SU-DHL-6 (cell line): ENCODE results near the gene EFNA5.

Source experiments
- H2AFZ ChIP-seq: fragments of 200-600 bp; sonication (generic); 2 replicates; pipeline ENCODE4 v1.6.1; 2014; ENCODE audit warnings: low read depth, mild to moderate bottlenecking, moderate library complexity, mixed read lengths, antibody characterized with exemption, low read length; ENCODE audit not compliant: severe bottlenecking
- H3F3A ChIP-seq: fragments of 200-600 bp; shearing (Covaris generic); 2 replicates; pipeline ENCODE4 v1.6.0; 2016; ENCODE audit warnings: antibody characterized with exemption, mild to moderate bottlenecking; ENCODE audit not compliant: insufficient read depth
- H3K27ac ChIP-seq: fragments of 200-600 bp; sonication (generic); 2 replicates; pipeline ENCODE4 v1.5.1; 2016; ENCODE audit warnings: low read depth, mild to moderate bottlenecking, low read length, moderate library complexity, mixed read lengths
- H3K27me3 ChIP-seq: fragments of 200-600 bp; sonication (generic), shearing (Covaris generic); 2 replicates; pipeline ENCODE4 v1.6.0; 2014; ENCODE audit warnings: mild to moderate bottlenecking, low read length
- H3K36me3 ChIP-seq: fragments of 200-600 bp; sonication (generic); 2 replicates; pipeline ENCODE4 v1.6.1; 2014; ENCODE audit warnings: mild to moderate bottlenecking, low read length, mixed read lengths
- H3K4me2 ChIP-seq: fragments of 300-600, 200-600 bp; shearing (Covaris generic), sonication (generic); 2 replicates; pipeline ENCODE4 v1.6.0; 2014; ENCODE audit warnings: low read length, low read depth, mild to moderate bottlenecking; ENCODE audit not compliant: poor library complexity, severe bottlenecking
- H3K4me3 ChIP-seq: fragments of 200-600 bp; sonication (generic); 2 replicates; pipeline ENCODE4 v1.5.1; 2014; ENCODE audit warnings: antibody characterized with exemption, low read length, mild to moderate bottlenecking, mixed read lengths; ENCODE audit not compliant: insufficient read depth, poor library complexity, severe bottlenecking
- H3K79me2 ChIP-seq: fragments of 200-600 bp; sonication (generic); 2 replicates; pipeline ENCODE4 v1.6.1; 2014; ENCODE audit warnings: mild to moderate bottlenecking, low read length, moderate library complexity; ENCODE audit not compliant: insufficient read depth
- H3K9ac ChIP-seq: fragments of 200-600 bp; sonication (generic); 2 replicates; pipeline ENCODE4 v1.7.0; 2014; ENCODE audit warnings: mild to moderate bottlenecking, low read length
- H3K9me2 ChIP-seq: fragments of 200-600 bp; sonication (generic); replicated peaks from 2 replicates; pipeline ENCODE4 v1.6.1; 2014; ENCODE audit warnings: low read length; ENCODE audit not compliant: insufficient read depth
- H3K9me3 ChIP-seq: fragments of 200-600 bp; sonication (generic); 2 replicates; pipeline ENCODE4 v1.6.1; 2014; ENCODE audit warnings: low read length, mixed read lengths; ENCODE audit not compliant: insufficient read depth
- H4K20me1 ChIP-seq: fragments of 200-600 bp; sonication (generic); 2 replicates; pipeline ENCODE4 v1.6.1; 2014; ENCODE audit warnings: low read depth, mild to moderate bottlenecking, antibody characterized with exemption, low read length, moderate library complexity, mixed read lengths
- EZH2phosphoT487 ChIP-seq: fragments of 200-600 bp; sonication (generic), shearing (Covaris generic); conservative IDR thresholded peaks from 2 replicates; pipeline ENCODE4 v1.6.1; 2018; ENCODE audit warnings: mild to moderate bottlenecking, antibody characterized with exemption, low read length, moderate library complexity, mixed read lengths
- TF ChIP-seq, protein P1 (sequence below): fragments of 200-600 bp; sonication (generic); IDR thresholded peaks from one replicate; pipeline ENCODE4 v1.5.1; 2017; ENCODE audit warnings: antibody characterized with exemption, mild to moderate bottlenecking, low read length, moderate library complexity; ENCODE audit not compliant: insufficient read depth, poor library complexity, severe bottlenecking

EFNA5 gene

DNA sequence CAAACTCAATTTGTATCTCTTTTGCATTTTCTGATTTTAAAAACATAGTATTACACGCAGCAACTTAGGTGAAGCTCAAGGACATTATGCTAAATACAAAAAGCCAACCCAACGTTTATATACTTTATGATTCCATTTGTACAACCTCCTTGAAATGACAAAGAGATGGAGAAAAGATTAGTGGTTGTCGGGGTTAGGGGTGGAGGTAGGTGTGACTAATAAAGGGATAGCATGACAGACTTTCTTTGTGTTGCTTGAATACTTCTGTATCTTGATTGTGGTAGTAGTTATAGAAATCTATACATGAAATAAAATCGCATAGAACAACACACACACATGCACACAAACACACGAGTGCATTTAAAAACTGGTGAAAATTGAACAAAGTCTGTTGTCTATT is 42.5 kb upstream of the EFNA5 start:
- Histone ChIP-seq H3K79me2 (no peaks in the 10 kb centered on the region), H3K4me2 (no peak overlapping the region), H3K36me3 (no peaks in the 10 kb centered on the region), H3K4me3 (no peak overlapping the region), H3K9me2 (no peaks in the 10 kb centered on the region), H3F3A (no peaks in the 10 kb centered on the region), H3K27ac (no peak overlapping the region), H3K9ac (no peak overlapping the region), H4K20me1 (no peaks in the 10 kb centered on the region), H2AFZ (no peak overlapping the region), H3K9me3 (no peaks in the 10 kb centered on the region), H3K27me3 (no peaks in the 10 kb centered on the region)
- TF ChIP-seq EZH2phosphoT487: no peak
- TF ChIP-seq, protein P1, sequence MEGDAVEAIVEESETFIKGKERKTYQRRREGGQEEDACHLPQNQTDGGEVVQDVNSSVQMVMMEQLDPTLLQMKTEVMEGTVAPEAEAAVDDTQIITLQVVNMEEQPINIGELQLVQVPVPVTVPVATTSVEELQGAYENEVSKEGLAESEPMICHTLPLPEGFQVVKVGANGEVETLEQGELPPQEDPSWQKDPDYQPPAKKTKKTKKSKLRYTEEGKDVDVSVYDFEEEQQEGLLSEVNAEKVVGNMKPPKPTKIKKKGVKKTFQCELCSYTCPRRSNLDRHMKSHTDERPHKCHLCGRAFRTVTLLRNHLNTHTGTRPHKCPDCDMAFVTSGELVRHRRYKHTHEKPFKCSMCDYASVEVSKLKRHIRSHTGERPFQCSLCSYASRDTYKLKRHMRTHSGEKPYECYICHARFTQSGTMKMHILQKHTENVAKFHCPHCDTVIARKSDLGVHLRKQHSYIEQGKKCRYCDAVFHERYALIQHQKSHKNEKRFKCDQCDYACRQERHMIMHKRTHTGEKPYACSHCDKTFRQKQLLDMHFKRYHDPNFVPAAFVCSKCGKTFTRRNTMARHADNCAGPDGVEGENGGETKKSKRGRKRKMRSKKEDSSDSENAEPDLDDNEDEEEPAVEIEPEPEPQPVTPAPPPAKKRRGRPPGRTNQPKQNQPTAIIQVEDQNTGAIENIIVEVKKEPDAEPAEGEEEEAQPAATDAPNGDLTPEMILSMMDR: no peak

DNA sequence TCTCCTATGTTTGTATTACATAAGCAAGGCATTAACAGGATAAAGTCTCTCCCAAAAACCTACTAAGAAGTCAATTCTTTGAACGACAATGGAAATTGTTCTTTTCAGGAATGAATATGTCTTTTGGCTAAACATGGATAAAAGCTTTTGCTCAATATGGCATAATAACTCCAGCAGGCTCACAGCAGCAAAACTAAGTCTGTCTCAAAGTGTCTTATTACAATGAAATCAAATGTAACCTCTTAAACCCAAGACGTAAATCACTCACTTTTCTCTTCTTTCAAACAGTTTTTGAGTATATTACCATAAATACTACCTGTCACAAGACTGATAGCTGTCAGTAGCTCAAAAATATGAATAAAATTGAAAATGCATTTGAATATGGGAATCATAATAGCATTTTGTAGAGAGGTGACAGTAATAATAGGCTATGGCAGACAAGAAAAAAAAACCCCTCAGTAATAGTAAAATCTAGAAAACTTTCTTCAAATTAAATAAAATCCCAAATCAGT is 41.7 kb upstream of the EFNA5 start:
- no peak overlapping the region for H3K4me3 ChIP-seq
- H4K20me1 ChIP-seq: no peaks in the 10 kb centered on the region
- no peaks in the 10 kb centered on the region; the same call in 1 of the 2 replicates for H3K36me3 ChIP-seq
- no peaks in the 10 kb centered on the region for H3K9me2 ChIP-seq
- TF ChIP-seq EZH2phosphoT487: no peak
- TF ChIP-seq, protein P1: no peak
- no peaks in the 10 kb centered on the region for H3K79me2 ChIP-seq
- H3K27ac ChIP-seq: no peak overlapping the region
- H3K27me3 ChIP-seq: no peaks in the 10 kb centered on the region
- H3K4me2 ChIP-seq: no peak overlapping the region
- no peak overlapping the region for H2AFZ ChIP-seq
- no peak overlapping the region for H3K9ac ChIP-seq
- no peaks in the 10 kb centered on the region for H3K9me3 ChIP-seq
- no peaks in the 10 kb centered on the region for H3F3A ChIP-seq

DNA sequence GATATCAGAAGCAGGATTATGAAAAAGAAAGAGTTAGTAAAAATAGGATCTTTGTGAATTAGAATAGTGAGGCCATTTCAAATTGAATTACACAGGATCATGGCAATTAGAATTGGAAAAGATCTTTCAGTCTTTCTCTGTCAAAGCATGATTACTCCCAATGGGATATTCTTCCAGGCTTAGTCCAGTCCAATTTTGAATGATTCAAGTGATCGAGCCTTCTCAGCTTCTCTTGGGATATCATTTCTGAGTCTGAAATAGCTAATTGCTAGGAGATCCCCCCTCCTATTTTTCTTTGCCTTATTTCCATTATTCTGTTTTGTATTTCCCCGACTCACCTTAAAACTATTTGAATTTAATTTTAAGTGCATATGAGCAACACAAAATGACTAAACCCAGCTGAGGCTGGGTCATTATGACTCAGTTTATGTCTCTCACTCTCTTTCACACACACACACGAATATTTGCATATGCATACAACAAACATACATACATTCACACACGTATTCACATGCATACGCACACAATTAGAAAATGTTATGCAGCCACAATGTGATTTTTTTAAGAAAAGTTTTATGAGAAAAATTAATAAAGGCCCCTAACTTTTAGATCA is 34.8 kb upstream of the EFNA5 start:
- H3K27ac ChIP-seq: no peak overlapping the region
- no peak overlapping the region for H3K4me2 ChIP-seq
- TF ChIP-seq EZH2phosphoT487: no peak
- TF ChIP-seq, protein P1: no peak
- H3K27me3 ChIP-seq: no peaks in the 10 kb centered on the region
- H3F3A ChIP-seq: no peaks in the 10 kb centered on the region
- no peaks in the 10 kb centered on the region for H3K79me2 ChIP-seq
- H4K20me1 ChIP-seq: no peaks in the 10 kb centered on the region
- no peak overlapping the region for H2AFZ ChIP-seq
- H3K9ac ChIP-seq: no peak overlapping the region
- H3K9me2 ChIP-seq: no peaks in the 10 kb centered on the region
- no peak overlapping the region for H3K4me3 ChIP-seq
- H3K9me3 ChIP-seq: no peaks in the 10 kb centered on the region
- H3K36me3 ChIP-seq: no peaks in the 10 kb centered on the region; the same call in 1 of the 2 replicates
